Keratinocyte (primary cell): ENCODE results near the gene MXRA7.

Experiments
- EZH2 ChIP-seq: IDR thresholded peaks from one replicate; pipeline ENCODE4 v1.6.1; 2012; ENCODE audit warnings: inconsistent platforms, mild to moderate bottlenecking, low read length, moderate library complexity
- TF ChIP-seq, protein P1 (sequence below), 3 experiments: IDR thresholded peaks in 1 of 3; conservative IDR thresholded peaks in 1 of 3; optimal IDR thresholded peaks in 1 of 3; 2 replicates in 2 of 3; 3 replicates in 1 of 3; pipeline versions ENCODE3 to v1.5.1; 2011; ENCODE audit warnings: low read length in 3 of 3, mild to moderate bottlenecking in 3 of 3, moderate library complexity in 2 of 3, control low read depth in 1 of 3, inconsistent platforms in 1 of 3; ENCODE audit not compliant: insufficient read depth in 2 of 3; ENCODE audit errors: extremely low read depth in 1 of 3

GRCh38 chr17:76733618-76733957 is 22.8 kb upstream of the MXRA7 start:
- TF ChIP-seq, protein P1, sequence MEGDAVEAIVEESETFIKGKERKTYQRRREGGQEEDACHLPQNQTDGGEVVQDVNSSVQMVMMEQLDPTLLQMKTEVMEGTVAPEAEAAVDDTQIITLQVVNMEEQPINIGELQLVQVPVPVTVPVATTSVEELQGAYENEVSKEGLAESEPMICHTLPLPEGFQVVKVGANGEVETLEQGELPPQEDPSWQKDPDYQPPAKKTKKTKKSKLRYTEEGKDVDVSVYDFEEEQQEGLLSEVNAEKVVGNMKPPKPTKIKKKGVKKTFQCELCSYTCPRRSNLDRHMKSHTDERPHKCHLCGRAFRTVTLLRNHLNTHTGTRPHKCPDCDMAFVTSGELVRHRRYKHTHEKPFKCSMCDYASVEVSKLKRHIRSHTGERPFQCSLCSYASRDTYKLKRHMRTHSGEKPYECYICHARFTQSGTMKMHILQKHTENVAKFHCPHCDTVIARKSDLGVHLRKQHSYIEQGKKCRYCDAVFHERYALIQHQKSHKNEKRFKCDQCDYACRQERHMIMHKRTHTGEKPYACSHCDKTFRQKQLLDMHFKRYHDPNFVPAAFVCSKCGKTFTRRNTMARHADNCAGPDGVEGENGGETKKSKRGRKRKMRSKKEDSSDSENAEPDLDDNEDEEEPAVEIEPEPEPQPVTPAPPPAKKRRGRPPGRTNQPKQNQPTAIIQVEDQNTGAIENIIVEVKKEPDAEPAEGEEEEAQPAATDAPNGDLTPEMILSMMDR (optimal IDR thresholded peaks at IDR 0.05 in 1 of 3, IDR thresholded peaks at IDR 0.05 in 1 of 3, conservative IDR thresholded peaks at IDR 0.05 in 1 of 3; ENCODE audit: extremely low read depth in 1 of 3, insufficient read depth in 2 of 3, low read length in 3 of 3), result no peak
- no peak for TF ChIP-seq EZH2
